T47D (cell line): ENCODE results near the gene OR51E2.
"Not testable (repeated sequence)": the region's sequence is repeated elsewhere in the genome, so short reads cannot be mapped to it uniquely, and the experiment has no call there.

ENCODE experiments used
- DNase-seq, 2 experiments: peaks; one replicate each; pipeline versions ENCODE4 v3.0.0 to v3.0.0-alpha.2; 2011 to 2012; ENCODE audit warnings: low read depth in 1 of 2, low spot score in 1 of 2
- JUND ChIP-seq: IDR thresholded peaks from 2 replicates; pipeline ENCODE4 v1.6.1; 2012; ENCODE audit warnings: low read depth
- in situ Hi-C: cut with HindIII; loops from 2 replicates; pipeline ENCODE4 v1.10.0; 2016; ENCODE audit warnings: low sequenced_read_pairs, low pct_unique_long_range_greater_than_20kb

Gene OR51E2

GRCh38 chr11:4697585-4697984, at the start of gene OR51E2:
Gene OR51E2, minus strand, starts transcription at chr11:4697853. Its CDS starts 15,142 bp downstream, at chr11:4682711.
- DNase-seq, result peak in 1 of 2 experiments; percentile 9
- TF ChIP-seq JUND, result no peak

GRCh38 chr11:4740735-4741134, 43.1 kb upstream of the OR51E2 start:
- no peak for TF ChIP-seq JUND
- in situ Hi-C loops, result no loop called here

More at GRCh38 chr11:4697585-4697984, at the start of gene OR51E2:
- in situ Hi-C loops, result no loop called here

GRCh38 chr11:4727171-4727570, 29.5 kb upstream of the OR51E2 start:
- no peak for TF ChIP-seq JUND
- in situ Hi-C loops, result no loop called here
- no peak for DNase-seq

More at GRCh38 chr11:4740735-4741134, 43.1 kb upstream of the OR51E2 start:
- no peak for DNase-seq

- not testable (repeated sequence) for DNase-seq
These were observed 25.2 kb upstream of the OR51E2 start for GRCh38 chr11:4722616-4723534.

GRCh38 chr11:4714300-4714699, 16.6 kb upstream of the OR51E2 start:
- no peak for DNase-seq
- in situ Hi-C loops, result no loop called here
- TF ChIP-seq JUND, result no peak

More at GRCh38 chr11:4722616-4723534, 25.2 kb upstream of the OR51E2 start:
- in situ Hi-C loops, result not testable (repeated sequence)

- DNase-seq, result no peak
- in situ Hi-C loops, result no loop called here
- no peak for TF ChIP-seq JUND
These were observed 15.6 kb upstream of the OR51E2 start for GRCh38 chr11:4713241-4713640.

- in situ Hi-C loops, result no loop called here
- no peak for DNase-seq
- TF ChIP-seq JUND, result no peak
These were observed 7.2 kb upstream of the OR51E2 start for GRCh38 chr11:4704790-4705334.

GRCh38 chr11:4704054-4704789, 6.6 kb upstream of the OR51E2 start, which contains the start of gene MMP26:
Gene MMP26, plus strand, starts transcription at chr11:4704784.
- DNase-seq, result no peak
- no peak for TF ChIP-seq JUND
- in situ Hi-C loops, result no loop called here

GRCh38 chr11:4700436-4700820, 2.8 kb upstream of the OR51E2 start:
- TF ChIP-seq JUND, result no peak
- in situ Hi-C loops, result no loop called here
- DNase-seq, result no peak

- no peak for TF ChIP-seq JUND
- in situ Hi-C loops, result no loop called here
- no peak for DNase-seq
These were observed 2.2 kb upstream of the OR51E2 start for GRCh38 chr11:4699697-4700435.

- in situ Hi-C loops, result no loop called here
- DNase-seq, result no peak
- TF ChIP-seq JUND, result no peak
These were observed 2.2 kb downstream of the OR51E2 start for GRCh38 chr11:4695442-4695841.

GRCh38 chr11:4684631-4685285, 12.9 kb downstream of the OR51E2 start:
- TF ChIP-seq JUND, result no peak
- DNase-seq, result no peak
- in situ Hi-C loops, result no loop called here
